NK-92 (cell line): ENCODE measurements around the gene WDR4.
"Not testable (repeated sequence)": the region's sequence is repeated elsewhere in the genome, so short reads cannot be mapped to it uniquely, and the experiment has no call there.

Experiments
- DNase-seq: peaks from one replicate; lab custom pipeline; 2025; ENCODE audit not compliant: unreplicated experiment; lab: John Stamatoyannopoulos, UW

The WDR4 gene

DNA sequence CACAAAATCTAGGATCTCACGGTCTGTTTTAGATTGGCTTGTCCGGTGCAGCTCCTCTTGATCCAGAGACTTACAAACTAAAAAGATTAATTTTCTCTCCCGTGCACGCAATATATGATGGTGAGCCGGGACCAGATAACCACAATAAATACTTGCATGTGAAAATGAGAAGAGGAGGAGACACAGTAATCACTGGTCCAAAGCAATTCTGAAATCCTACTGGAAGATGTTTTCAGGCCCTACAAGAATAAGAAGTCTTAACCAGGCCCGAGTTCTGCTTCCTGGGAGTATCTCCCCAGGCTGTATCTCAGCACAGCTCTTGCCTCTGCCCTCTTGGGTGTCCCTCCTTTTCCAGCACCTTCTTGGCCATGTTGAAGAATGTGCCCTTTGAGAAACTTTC lies 1.0 kb upstream of the WDR4 start:
- no peak for DNase-seq

DNA sequence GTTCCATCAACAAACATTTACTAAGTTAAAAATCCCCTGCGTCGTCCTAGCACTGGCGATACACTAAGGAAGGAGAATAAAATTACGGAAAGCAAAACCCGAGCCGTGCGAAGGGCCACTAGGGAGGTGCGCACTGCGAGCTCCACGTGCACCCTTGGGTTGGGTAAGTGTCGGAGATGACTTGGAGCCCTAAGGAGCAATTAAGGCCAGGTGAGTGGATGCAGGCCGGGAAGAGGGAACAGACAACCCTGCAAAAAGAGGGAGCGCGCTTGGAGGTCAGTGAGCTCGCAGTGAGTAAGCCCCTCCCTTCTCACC lies 704 bp downstream of the WDR4 start:
- DNase-seq, result no peak

DNA sequence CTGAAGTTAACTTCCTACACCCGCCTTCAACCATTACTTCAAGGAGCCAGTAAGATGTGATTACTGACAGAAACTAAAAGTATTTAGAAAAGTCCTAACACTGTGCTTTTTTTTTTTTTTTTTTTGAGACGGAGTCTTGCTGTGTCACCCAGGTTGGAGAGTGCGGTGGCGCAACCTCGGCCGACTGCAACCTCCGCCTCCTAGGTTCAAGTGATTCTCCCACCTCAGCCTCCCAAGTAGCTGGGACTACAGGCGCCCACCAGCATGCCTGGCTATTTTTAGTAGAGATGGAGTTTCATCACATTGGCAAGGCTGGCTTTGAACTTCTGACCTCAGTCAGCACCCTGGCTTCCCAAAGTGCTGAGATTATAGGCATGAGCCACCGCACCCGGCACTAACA lies 3.5 kb downstream of the WDR4 start:
- not testable (repeated sequence) for DNase-seq

DNA sequence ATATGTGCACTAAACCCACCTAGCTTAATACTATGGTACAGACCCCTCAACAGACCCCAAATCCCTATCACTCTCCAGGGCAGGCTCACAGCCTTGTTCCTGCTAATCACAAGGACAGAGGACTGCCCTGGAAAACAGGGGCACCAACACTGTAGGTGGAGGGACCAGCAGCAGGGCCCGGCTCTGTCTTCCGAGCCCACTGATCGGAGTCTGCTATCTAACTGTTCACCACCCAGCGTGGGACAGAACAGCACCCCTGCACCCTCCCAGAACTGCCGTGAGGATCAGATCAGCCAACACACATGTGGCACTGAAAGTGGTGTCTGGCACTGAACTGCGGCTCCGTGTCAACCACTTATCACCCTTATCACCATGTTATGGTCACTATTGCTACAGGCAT lies 6.2 kb downstream of the WDR4 start:
- DNase-seq, result no peak

DNA sequence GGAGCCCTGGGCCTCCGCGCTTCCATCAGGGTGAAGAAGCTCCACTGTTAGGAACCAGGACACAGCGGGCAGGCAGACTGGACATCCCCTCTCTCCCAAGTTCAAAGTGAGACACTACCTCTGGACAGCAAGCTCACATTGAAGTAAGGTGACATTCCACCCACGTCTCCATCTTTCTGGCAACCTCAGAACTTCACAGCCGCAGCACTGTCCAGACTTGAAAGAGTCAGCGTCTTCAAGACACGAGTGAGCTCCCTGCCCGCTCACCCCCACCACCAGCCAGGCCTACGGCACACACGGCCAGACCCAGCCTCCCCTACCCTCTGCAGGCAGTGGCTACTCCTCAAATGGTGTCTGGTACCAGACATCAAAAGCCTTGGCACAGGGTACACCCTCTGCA lies 11.1 kb downstream of the WDR4 start:
- no peak for DNase-seq

DNA sequence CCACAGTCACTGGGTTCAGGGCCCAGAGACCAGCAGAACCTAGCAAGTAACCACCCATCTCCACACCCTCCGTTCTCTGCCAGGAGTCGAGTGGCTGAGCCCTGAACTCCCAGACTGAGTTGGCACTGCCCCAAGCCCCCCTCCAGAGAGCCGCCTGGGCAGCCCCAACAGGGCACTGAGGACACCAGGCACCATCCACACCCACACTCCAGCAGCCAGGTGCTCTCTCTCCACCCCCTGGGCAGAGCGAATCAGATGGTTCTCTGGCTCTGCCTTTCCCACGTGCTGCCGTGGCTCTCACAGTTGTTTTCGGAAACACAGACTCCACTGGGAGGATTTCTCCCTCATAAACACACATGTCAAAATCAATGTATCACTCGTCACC lies 13.6 kb downstream of the WDR4 start:
- no peak for DNase-seq

DNA sequence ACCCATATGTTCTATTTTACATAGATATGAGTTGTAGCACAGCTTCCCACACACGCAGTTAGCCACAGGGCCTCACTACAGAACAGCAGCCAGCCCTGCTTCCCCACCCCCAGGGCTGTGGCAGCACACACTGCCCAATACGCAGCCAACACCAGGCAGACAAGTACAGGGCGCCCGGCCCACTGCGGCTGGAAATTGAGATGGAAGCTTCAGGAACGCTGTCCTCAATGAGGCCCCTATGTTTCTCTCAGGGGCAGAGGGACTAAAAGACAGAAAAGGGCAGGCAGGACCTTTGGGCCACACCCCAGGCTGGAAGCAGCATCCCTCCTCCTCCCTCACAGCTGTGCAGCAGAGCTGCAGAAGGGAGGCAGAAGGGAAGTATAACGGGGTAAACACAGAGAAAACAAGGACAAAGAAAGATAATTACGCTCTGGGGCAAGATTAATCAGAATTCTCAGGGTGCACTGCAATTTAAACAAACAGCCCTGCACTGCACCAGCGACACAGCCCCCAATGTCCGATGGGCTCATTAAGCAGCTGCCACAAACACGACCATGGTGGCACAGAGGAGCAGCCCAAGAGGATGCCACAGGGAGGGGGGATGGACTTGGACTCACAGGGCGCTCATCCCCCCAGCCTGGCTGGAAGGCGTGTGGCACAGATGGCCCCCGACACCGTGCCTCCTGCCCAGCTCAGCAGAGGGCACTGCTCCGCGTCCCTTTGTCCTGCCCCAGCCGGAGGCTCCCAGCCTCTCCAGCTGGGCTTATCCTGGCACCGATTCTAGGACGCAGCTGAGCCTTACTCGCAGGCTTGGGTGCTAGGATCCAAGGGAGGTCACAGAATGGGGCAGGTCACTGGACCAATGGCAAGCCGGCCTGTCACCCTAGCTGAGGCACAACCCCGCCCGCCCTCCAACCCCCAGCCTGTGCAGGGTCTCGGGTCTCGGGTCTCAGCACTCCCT lies 14.2 kb downstream of the WDR4 start:
- DNase-seq, result no peak

DNA sequence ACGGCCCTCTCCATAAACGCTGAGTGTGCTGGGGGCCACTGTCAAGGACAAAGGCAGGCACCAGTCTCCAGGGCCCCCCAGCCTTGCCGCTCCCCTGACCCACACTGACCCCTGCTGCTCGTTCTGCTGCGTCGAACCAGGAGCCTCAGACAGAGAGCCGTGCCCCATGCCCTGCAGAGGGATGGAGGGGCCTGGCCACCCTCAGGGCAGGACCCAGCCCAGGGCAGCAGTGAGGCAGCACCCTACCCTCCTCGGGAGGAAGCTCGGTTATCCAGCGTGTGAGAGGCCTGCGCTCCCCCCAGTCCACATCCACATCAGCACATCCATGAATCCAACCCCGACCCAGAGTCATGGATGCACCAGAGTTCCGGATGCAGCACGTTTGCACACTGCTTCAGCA lies 15.1 kb downstream of the WDR4 start:
- DNase-seq, result no peak

DNA sequence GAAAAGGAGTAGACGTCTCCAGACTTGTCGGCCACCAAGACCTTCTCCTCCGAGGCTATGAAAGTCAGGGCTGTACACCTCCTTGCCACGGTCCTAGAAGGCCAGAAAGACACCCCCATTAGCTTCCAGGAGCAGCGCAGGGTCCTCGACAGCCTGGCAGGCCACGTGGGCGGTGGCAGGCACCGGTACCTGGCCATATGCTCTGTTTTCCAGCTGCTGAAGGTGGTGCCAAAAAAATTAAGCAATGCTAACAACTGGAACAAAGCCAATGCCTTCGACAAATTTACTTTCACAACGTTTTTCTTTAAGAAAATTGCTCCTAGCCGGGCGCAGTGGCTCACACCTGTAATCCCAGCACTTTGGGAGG lies 15.9 kb downstream of the WDR4 start:
- no peak for DNase-seq

DNA sequence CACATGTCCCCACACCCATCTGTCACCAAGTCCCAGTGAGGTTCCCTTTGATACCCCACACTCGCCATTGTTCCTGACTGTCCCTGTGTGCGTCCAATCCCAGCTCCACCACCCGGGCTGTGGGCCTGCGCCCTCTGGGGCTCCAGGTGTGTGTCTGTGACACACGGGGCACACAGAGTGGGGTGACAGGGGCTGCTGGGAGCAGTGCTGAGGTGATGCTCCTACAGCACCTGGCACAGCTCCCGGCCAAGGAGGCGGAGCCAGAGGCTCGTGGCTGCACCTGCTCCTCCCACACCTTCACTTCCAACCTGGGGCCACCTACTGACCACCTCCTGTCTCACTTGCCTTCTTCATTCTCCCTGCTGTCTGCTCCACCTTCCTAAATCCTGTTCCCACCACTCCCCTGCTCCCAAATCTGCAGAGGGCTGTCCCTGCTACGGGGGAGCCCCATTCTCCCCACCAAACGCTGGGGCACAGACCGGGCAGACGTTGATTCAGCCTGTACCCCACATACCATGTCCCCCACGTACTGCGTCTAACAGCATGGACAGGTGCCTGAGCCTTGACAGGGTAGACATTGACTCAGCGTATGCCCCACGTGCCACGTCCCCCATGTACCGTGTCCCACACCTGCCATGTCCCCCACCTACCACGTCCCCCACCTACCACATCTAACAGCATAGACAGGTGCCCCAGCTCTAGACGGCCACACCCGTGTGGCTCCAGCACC lies 16.4 kb downstream of the WDR4 start:
- no peak for DNase-seq

DNA sequence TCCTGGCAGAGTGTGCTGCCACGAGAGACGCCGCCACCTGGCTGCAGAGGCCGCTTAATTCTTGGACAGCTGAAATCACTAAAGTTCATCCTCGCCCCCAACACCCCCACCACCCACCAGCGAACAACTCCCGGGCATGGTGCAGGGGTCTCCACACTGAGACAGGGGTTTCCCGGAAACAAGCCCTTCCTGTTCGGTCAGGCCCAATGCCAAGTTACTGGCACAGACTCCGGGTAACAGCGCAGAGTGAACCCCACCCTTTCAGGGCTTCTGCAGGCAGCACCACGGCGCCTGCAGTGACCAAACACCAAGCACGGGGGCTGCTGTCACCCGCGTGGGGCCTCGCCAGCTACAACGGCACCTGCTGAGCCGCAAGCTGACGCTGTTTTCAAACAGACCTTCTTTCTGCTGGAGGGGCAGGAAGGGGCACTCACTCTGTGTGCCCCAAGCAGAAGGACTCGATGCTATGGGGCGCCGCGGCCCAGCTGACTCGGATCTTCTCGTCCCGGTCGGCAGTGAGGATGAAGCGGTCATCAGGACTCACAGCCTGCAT lies 17.4 kb downstream of the WDR4 start:
- no peak for DNase-seq

DNA sequence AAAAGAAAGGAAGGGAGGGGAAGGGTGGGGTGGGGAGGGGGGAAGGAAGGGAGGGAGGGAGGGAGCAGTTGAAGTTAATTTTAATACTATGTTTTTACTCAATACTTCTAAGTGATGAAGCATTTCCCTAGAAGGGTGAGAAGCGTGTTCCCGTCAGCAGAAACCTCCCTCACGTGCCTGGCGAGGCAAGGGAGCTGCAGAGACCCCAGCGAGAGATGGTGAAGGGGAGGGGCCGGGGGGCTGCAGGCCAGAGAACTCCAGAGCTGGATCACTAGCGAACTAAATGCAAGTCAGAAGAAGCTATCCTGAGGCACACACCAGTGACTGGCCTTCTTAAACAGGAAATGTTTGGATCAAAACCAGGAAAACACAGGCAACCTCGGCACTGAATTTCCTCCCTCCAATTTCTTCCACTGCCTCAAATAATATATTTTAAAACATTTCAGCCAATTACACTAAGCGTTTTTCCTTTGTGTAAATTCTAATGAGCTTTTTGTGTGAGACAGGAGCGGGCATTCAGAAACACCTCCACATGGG lies 18.0 kb downstream of the WDR4 start:
- no peak for DNase-seq

DNA sequence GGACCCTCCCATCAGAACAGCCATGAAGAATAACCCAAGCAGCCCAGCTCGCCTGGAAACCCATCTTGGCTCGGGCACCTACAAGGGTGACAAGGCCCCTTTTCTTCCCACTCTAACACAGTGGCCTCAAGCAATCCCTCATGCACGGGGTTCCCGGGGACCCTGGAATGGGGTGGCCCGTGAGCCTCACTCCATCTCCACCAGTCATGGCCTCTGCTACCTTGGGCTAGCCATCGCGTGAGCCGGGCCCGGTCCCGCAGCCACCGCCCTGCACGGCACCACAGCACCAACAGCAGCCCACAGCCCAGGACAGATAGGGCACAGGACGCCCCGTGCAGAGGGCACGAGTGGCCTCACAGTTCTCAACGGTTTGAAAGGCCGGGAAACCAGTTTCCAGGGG lies 19.0 kb downstream of the WDR4 start:
- no peak for DNase-seq

DNA sequence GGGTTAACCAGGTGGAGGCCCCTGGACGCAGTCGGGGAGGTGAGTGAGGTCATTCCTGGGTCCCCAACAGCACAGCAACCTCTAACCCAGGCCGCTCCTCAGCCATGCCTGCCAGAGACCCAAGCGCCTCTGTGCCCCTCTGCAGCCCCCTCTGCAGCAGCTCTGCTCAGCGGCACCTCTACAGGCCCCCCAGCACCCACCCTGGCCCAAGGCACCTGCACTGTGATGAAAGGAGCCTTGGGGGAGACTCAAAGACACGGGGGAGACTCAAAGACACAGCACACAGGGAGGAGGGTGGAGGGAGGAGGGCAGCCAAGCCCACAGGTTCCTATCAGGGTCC lies 19.5 kb downstream of the WDR4 start:
- DNase-seq, result no peak

DNA sequence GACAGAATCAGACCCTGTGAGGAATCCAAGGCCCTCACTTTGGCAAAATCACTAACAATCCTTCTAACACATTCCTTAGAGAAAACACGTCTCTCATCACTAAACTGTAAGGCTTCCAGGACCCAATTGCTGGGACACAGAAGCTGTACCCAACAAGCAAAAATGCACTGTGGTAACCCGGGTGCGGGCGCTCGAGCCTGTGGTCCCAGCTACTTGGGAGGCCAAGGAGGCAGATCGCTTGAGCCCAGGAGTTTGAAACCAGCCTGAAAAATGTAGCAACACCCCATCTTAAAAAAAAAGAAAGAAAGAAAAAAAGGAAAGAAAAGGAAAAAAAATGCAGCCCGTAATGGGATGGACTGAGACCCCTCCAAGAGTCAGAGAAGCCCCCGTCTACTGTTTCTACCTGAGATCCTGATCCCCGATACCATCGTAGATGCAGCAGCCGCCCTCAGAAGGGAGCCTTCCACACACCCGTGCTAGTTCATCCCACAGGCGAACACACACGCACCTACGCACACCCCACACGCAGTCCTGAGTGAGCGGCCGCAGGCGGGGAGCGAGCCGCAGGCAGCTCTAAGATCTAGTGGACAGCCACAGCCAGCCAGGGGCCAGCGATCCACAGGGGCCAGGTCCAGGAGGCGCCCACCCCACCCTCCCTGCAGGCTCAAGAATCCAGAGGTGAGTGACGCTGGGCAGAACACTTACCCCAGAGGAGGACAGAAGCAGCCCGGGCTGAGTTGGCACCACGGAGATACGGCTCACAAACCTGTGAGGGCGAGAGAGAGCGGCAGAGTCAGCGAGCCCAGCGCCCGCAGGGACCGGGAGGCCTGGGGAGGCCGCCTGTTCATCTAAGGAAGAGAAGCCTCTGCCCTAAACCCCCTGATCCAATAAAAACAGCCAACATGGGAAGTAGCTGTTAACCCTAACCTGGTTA lies 20.1 kb downstream of the WDR4 start:
- DNase-seq, result no peak

DNA sequence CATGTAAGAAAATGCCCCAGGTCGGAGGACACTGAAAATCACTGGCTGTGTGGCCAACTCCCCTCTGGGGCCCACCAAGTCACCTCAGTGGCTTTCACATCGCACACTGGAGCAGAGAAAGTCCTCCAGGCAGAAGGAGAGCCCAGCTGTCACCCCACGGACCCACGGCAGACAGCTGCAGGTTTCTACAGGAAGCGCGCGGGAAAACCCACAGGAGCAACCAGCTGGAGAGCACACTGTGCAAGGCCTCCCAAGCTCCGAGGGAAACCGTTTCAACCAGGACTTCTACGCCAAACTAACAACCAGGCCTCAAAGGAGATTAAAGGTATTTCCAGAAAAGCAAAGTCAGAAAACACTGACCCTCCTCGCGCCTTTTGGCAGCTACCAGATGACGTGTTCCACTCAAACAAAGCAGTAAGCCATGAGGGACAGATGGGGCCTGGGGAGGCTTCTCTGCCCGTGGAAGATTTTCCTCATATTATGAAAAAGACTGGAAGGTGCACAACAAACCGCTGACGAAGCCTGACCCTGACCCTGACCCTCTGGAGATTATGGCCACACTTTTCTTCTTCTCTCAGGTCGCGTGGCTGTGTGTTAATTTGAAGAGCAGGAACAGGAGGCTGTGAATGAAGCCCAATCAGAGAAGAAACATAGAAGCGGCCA lies 21.0 kb downstream of the WDR4 start:
- DNase-seq, result no peak

DNA sequence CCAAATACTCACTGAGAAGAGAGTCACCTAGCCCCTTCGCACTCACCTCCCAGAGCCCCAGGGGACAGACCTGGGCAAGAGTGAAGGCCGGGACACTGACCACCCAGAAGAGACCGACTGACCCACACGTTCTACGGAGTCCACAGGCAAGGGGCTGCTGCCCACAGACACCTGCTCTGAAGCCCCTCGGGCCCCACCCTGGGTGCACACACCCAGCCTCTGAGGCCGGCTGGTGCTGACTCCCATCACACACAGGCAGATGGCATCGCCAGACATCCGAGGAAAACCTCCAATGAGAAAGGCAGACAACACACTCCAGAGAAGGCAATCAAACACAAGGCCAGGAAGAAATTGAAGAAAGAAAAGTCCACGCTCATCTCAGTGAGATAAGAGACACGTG lies 22.1 kb downstream of the WDR4 start:
- DNase-seq, result no peak

DNA sequence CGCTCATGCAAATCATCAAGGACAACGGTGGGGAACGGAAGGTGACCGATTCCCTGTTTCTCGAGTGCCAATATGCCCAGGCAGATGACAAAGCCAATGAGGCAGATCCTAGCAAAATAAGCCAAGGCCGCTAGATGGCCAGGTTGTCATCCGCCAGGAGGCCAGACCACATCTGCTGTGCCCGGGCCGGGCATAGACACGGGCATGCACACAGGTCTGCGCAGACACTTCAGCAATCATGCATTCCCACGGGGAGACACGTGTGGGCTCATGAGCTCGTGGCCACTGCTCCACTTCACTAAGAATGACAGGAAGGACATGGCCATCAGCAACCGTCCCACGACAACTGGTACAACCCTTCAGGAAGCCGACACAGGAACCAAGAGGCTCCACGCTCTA lies 23.4 kb downstream of the WDR4 start:
- DNase-seq, result no peak

DNA sequence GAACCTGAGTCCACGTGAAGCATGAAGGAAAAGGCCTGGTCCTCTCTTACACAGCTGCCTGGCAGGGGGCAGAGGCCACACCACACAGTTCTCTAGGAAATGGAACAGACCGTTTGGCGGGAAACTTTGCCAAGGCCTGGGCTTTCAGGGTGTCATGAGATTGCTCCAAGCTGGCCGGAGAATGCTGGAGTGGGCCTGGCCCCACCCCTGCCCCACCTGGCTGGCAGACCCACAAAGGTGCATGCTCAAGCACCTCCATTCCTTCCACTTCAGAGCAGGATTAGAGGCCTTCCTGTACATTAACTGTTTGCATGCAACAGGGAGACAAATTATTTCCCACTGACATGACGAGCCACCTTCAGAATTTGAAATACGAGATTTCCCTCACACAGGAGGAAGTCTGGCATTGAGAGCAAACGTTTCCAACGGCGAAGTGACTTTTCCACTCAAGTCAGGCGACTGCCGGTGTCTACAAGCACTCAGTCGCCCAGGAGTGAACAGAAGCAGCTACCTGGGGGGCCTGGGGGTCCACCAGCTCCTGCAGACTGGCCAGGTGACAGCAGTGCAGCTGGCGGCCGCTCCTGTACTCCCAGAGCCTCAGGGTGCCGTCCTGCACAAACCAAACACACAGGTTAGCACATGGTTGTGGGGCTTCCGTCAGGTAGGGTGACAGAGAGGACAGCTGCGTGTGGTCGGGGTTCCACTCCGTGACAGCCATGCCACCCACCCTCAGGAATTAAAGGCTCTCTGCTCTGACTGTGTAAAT lies 24.0 kb downstream of the WDR4 start:
- no peak for DNase-seq
